GM04504 (cell line): ENCODE data around the gene SECISBP2.
A peak's percentile ranks its signal among the peaks of the same experiment; 100 is the strongest.
"Not testable (repeated sequence)": the region's sequence is repeated elsewhere in the genome, so short reads cannot be mapped to it uniquely, and the experiment has no call there.

Source experiments
- DNase-seq: peaks from one replicate; pipeline ENCODE4 v3.0.0-alpha.2; 2012; ENCODE audit warnings: low read depth

Gene SECISBP2

DNA sequence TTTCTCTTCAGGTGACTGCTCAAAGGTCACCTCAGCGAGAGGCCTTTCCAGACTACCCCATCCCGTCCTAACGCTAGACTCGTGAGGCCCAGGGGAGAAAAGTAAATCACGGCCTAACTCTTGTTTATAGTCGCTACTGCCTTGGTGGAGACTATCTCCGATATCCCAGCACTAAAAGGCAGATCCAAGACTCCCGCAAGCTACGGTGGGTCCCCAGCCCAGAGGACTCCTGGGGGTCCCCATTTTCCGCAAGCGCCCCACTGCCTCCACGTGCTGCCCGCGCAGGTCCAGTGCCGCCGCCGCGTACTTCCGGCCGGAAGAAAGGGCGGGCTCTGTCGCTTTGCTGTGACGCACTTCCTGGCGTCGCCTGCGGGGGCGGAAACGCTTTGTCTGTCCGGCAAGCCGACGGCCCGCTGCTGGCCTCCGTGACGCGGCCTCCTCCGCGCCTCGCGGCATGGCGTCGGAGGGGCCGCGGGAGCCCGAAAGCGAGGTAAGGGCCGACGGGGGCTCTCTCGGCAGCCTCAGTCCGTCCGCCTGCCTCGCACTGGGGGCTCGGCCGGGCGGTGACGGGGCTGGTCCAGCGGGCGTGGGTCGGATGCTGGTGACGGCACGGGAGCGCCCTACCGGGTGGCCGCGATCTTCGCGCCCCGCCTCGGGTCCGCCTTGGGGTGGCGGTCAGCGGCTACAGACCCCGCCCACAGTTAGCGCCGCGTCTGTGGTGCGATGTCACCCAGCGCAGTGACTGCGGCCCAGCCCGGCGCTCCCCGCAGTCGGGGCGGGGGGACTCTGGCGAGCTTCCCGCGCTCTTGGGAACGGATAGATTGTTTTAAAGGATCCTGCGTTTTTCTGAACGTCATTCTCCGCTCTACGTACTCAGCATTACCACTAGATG is at the start of gene SECISBP2:
Gene SECISBP2, plus strand, starts transcription at position 378 of the 892 bp plus-strand sequence. Its CDS starts 77 bp downstream, at position 455.
- DNase-seq = peak; percentile 95

GRCh38 chr9:89273528-89274279 is 44.6 kb upstream of the SECISBP2 start:
- DNase-seq = no peak

GRCh38 chr9:89274838-89275237 is 43.5 kb upstream of the SECISBP2 start:
- DNase-seq = peak; percentile 92

- DNase-seq = not testable (repeated sequence)
Measured at GRCh38 chr9:89276040-89276439, 42.3 kb upstream of the SECISBP2 start.

DNA sequence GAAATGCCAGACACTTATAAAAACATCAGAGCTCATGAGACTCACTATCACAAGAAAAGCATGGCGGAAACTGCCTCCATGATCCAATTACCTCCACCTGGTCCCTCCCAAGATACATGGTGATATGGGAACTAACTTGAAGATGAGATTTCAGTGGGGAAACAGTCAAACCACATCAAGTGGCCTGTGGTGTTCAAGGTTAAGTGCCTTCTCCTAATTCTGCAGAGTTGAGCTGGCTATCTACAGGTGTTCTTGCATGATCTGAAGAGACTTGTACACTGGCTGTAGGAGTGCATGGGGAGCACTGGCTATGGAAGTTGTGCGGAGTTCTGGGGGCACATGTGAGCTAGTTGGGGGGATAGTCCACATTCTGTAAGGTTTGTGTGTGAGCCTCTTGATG is 41.3 kb upstream of the SECISBP2 start:
- DNase-seq = no peak

- no peak for DNase-seq
Measured at GRCh38 chr9:89277454-89277853, 40.8 kb upstream of the SECISBP2 start.

GRCh38 chr9:89278551-89278950 is 39.7 kb upstream of the SECISBP2 start:
- DNase-seq = no peak

GRCh38 chr9:89278997-89279739 is 39.1 kb upstream of the SECISBP2 start:
- peak; percentile 32 for DNase-seq

DNA sequence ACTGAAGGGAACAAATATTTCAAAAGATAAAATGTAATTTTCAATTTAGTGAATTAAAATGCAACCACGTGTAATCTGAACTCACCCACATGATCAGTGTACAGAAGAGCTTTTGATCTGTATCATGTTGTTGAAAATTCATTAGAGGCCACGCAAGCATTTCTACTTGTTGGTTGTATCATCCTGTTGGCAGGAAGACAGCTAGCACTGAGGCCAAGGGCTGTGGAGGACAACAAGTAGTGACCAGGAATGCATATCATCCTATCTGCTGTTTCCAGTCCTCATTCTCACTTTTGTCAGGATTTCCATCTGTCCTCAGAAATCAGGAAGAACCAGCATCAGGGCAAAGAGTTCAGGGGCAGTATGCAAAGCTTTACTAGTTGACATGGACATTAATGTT is 37.2 kb upstream of the SECISBP2 start:
- no peak for DNase-seq

DNA sequence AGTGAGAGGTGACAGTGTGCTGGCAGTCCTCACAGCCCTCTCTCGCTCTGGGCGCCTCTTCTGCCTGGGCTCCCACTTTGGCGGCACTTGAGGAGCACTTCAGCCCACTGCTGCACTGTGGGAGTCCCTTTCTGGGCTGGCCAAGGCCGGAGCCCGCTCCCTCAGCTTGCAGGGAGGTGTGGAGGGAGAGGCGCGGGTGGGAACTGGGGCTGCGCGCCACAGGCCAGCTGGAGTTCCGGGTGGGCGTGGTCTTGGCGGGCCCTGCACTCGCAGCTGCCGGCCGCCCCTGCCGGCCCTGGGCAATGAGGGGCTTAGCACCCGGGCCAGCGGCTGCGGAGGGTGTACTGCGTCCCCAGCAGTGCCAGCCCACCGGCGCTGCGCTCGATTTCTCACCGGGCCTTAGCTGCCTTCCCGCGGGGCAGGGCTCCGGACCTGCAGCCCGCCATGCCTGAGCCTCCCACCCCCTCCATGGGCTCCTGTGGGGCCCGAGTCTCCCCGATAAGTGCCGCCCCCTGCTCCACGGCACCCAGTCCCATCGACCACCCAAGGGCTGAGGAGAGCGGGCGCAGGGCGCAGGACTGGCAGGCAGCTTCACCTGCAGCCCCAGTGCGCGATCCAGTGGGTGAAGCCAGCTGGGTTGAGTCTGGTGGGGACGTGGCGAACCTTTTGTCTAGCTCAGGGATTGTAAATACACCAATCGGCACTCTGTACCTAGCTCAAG is 35.9 kb upstream of the SECISBP2 start:
- DNase-seq = not testable (repeated sequence)

DNA sequence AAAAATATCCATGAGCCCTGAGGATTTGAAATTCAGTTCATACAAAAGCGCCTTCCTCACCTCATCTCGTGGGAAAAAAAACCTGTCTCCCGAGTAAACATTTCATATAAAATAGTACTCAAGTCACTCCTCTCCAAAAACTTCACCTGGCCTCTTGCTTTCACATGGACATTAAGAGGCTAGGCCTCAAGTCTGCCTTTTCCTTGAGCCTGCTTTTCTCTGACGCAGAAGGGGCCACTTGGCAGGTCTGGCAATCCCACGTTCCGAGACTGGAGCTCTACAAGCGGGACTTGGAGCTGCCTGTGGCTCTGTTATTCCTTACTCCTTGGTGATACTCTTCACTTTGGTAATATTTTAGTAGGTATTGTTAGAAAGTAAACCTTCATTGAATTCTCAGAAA is 34.2 kb upstream of the SECISBP2 start:
- no peak for DNase-seq

GRCh38 chr9:89291741-89292140 is 26.6 kb upstream of the SECISBP2 start:
- no peak for DNase-seq

GRCh38 chr9:89293014-89293413 is 25.3 kb upstream of the SECISBP2 start:
- DNase-seq = no peak

DNA sequence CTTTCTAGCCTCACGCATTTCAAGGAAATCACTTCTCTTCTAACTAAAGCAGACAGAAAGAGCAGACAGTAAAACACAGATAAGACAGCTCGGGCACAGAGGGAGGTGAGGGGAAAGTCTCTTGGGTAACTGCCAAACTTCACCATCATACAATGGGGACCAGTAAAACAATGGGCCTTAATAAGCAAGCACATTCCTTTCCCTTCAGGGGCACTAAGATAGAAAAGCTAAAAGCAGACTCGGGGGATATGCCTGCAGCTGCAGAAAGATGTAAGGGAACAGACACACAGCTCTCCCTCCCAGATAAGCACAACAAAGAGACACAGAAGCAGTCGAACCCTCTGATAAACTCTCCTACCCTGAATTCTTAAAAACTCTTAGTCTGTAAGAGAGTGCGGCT is 22.9 kb upstream of the SECISBP2 start:
- DNase-seq = no peak

GRCh38 chr9:89301996-89302395 is 16.3 kb upstream of the SECISBP2 start:
- not testable (repeated sequence) for DNase-seq

DNA sequence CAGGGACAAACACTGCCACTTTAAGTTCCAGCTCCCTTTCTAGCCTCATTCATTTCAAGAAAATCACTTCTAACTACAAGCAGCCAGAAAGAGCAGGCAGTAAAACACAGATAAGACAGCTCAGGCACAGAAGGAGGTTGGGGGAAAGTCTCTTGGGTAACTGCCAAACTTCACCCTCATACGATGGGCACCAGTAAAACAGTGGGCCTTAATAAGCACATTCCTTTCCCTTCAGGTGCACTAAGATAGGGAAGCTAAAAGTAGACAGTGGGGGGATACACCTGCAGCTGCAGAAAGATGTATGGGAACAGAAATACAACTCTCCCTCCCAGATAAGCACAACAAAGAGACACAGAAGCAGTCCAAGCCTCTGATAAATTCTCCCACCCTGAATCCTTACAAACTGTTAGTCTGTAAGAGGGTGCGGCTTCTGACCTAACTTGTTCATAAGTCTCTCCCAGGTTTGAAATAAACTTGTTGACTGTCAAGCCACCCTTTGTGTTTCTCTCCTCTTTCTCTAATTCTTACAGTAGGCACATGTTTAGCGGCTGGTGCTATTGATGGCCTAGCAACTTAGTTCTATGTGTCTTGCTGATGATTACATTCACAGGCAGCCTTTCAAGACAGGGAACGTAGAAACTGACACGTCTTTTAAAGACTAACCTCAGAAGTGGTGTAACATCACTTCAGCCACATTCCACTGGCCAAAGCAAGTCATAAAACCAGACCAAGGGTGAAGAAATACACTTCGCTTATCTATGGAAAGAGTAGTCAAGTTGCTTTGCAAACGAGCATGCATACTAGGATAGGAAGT is 14.1 kb upstream of the SECISBP2 start:
- no peak for DNase-seq

DNA sequence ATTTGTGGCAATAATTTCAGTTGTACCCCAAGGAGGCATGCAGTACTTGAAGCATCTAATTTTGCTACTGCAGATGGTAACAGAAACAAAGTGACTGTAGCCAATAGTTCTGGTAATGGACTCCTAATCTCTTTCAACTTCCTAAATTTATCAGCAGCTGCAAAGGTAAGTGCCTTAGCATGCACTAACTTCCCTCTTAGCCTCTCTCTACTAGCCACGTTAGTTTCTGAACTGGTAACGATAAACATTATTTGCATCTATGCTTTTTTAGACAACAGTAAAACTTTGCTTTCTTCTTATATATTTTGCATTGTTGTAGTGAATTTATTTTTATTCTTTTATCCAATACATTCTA is 13.5 kb upstream of the SECISBP2 start:
- DNase-seq = no peak

GRCh38 chr9:89305868-89306267 is 12.4 kb upstream of the SECISBP2 start:
- no peak for DNase-seq

DNA sequence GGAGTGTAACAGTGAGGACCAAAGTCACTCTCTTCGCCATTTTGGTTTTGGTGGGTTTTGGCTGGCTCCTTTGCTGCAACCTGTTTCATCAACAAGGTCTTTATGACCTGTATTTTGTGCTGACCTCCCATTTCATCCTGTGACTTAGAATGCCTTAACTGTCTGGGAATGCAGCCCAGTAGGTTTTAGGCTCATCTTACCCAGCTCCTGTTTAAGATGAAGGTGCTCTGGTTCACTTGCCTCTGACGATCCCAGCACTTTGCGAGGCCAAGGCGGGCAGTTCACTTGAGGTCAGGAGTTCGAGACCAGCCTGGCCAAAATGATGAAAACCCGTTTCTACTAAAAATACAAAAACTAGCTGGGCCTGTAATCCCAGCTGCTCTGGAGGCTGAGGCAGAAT is 9.1 kb upstream of the SECISBP2 start:
- DNase-seq = no peak

- no peak for DNase-seq
Measured at GRCh38 chr9:89309608-89310474, 8.5 kb upstream of the SECISBP2 start.
